ENCODE measurements around the gene ZNF821.
"Not testable (repeated sequence)": the region's sequence is repeated elsewhere in the genome, so short reads cannot be mapped to it uniquely, and the experiment has no call there.

ZNF821 gene

DNA sequence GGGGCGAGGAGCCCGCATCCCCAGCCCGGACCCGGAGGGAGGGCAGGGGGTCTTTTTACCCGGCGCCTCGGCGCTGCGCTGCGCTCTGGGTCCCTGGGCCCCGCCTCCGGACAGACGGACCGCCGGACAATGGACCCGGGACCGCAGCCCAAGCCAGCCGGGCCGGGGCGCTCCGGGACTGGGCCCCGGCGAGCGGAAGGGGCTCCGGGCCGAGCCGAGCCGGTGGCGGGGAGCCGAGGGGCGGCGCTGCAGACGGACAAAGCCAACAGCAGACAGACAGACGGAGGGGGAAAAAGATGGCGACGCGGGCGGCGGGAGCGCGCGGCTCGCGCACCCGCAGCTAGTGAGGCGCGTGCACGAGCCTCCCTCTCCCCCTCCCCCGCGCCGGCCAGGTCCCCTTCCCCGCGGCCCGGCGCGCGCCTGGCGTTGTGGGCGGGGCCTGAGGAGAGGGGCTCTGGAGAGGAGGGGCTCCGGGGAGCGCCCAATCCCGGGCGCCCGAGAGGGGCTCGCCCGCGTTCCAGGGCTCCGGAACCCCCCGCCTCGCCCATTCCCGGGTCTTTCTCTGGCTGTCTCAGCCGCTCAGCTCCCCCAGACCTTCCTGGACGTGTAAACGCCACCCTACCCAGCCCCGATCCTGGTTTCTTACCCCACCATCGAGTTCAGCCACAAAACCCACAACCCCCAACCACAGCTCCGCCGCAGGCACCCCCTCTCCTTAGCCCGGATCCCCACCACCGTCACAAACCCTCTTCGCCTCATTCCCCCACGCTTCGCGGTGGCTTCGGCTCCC, at the start of gene ZNF821:
Gene ZNF821, minus strand, starts transcription at position 334 of the 790 bp plus-strand sequence. CDS start 4,236 bp downstream, outside the sequence.
- DNase-seq (ENCODE audit: low read depth) = peak; percentile 33

GRCh38 chr16:71933017-71933416, 49.0 kb upstream of the ZNF821 start:
- DNase-seq (ENCODE audit: low read depth) = no peak

DNA sequence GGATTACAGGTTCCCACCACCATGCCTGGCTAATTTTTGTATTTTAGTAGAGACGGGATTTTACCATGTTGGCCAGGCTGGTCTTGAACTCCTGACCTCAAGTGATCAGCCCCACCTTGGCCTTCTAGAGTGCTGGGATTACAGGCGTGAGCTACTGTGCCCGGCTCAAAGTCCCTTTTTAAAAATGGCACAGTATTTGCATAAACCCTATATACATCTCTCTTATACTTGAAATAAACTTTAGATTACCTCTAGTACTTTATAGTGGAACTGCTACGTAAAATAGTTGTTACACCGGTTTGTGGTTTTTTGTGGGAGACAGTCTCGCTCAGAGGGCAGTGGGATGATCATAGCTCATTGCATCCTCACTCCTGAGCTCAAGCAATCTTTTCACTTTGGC, 47.6 kb upstream of the ZNF821 start:
- no peak for DNase-seq (ENCODE audit: low read depth)

GRCh38 chr16:71931001-71931400, 47.0 kb upstream of the ZNF821 start:
- no peak for DNase-seq (ENCODE audit: low read depth)

DNA sequence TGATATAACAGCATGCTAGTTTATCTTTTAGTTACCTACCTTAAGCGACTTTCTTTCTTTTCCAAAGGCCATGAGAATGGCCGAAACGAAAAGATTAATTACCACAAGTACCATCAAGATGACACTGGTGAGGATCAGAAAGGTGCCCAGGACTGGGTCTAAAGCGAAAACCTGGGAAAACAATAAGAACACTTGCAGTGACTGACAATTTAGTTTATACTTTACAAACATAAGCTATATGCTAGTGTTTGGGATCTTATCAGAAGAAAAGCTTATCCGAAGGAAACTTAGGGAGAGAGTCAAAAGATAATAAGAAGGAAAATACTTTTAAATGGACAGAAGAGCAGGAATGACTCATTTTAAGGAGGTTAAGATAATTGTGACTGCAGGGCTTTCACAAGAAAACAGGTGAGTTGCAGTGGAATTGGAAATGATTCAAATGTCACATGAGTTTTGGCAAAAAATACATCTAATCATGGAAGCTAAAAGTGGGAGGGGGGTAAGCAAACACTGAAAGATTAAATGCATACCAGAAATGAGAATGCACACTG, 46.1 kb upstream of the ZNF821 start:
- DNase-seq (ENCODE audit: low read depth) = no peak

GRCh38 chr16:71929048-71929447, 45.1 kb upstream of the ZNF821 start:
- DNase-seq (ENCODE audit: low read depth) = no peak

GRCh38 chr16:71927787-71928186, 43.8 kb upstream of the ZNF821 start:
- no peak for DNase-seq (ENCODE audit: low read depth)

GRCh38 chr16:71927383-71927782, 43.4 kb upstream of the ZNF821 start:
- no peak for DNase-seq (ENCODE audit: low read depth)

DNA sequence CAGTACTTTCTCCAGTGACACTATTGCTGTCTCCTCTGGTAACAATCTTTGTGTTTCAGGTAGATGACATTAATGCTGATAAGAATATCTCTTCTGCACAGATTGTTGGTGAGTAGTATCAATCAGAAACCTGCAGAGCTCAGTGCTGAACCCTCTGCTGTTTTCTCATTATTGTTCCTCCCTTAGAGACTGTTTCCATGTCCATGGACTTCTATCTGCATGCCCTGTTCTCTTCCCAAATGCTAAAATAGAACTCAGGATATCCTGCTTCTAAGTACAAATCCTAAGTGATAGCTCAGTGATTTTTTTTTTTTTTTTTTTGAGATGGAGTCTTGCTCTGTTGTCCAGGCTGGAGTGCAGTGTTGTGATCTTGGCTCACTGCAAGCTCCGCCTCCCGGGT, 40.7 kb upstream of the ZNF821 start:
- DNase-seq (ENCODE audit: low read depth) = no peak

GRCh38 chr16:71923941-71924690, 40.1 kb upstream of the ZNF821 start:
- no peak for DNase-seq (ENCODE audit: low read depth)

GRCh38 chr16:71920658-71921057, 36.7 kb upstream of the ZNF821 start:
- no peak for DNase-seq (ENCODE audit: low read depth)

DNA sequence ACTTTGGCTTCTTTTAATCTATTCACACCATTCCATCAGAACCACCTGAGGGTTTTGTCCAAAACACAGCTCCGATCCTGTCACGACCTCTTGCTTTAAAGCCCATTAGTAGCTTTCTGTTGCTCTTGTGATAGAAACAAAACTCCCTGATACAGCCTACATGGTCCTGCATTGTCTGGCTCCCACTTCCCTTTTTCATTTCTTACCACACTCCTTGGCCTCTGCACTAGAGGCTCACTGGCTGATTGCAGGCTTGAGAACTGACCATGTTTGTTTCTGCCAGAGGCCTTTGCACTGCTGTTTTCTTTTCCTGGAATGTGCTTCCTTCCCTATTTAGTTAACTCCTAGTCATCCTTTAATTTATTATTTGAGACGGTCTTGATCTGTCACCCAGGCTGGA, 35.1 kb upstream of the ZNF821 start:
- no peak for DNase-seq (ENCODE audit: low read depth)

GRCh38 chr16:71917900-71918299, 33.9 kb upstream of the ZNF821 start:
- DNase-seq (ENCODE audit: low read depth) = no peak

- DNase-seq (ENCODE audit: low read depth) = no peak
These were observed 32.5 kb upstream of the ZNF821 start for GRCh38 chr16:71916397-71916920.

GRCh38 chr16:71915350-71915749, 31.4 kb upstream of the ZNF821 start:
- DNase-seq (ENCODE audit: low read depth) = no peak

GRCh38 chr16:71914802-71915201, 30.8 kb upstream of the ZNF821 start:
- DNase-seq (ENCODE audit: low read depth) = no peak

DNA sequence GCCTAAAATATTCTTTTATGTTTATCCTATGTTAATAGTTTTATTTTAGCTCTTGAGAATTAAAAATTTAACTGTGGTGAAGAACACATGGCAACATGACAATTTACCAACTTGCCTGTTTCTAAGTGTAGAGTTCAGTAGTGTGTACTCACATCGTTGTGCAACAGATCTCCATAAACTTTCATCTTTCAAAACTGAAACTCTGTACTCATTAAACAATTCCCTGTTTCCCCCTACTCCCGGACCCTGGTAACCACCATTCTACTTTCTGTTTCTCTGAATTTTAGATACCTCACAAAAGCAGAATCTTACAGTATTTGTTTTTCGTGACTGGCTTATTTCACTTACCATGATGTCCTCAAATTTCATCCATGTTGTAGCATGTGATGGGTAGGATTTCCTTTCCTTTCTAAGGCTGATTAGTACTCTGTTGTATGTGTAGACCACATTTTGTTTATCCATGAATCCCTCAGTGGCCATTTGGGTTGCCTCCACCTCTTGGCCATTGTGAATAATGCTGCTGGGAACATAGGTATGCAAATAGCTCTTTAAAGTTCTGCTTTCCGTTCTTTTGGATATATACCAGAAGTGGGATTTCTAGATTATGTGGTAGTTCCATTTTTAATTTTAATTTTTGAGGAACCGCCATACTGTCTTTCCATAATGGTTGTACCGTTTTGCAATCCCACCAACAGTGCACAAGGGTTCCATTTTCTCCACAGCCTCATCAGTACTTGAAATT, 28.7 kb upstream of the ZNF821 start:
- DNase-seq (ENCODE audit: low read depth) = no peak

DNA sequence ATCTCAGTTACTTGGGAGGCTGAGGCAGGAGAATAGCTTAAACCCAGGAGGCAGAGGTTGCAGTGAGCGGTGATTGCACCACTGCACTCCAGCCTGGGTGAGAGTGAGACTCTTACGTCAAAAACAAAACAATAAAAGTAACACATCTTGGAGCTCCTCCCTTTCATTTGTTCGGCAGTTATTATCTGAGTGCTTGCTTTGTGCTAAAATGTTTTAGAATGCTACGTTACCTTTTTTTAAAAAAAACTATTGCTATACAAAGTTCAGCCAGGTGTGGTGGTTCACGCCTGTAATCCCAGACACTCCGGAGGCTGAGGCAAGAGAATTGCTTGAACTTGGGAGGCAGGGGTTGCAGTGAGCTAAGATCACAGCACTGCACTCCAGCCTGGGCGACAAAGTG, 27.1 kb upstream of the ZNF821 start:
- DNase-seq (ENCODE audit: low read depth) = no peak

DNA sequence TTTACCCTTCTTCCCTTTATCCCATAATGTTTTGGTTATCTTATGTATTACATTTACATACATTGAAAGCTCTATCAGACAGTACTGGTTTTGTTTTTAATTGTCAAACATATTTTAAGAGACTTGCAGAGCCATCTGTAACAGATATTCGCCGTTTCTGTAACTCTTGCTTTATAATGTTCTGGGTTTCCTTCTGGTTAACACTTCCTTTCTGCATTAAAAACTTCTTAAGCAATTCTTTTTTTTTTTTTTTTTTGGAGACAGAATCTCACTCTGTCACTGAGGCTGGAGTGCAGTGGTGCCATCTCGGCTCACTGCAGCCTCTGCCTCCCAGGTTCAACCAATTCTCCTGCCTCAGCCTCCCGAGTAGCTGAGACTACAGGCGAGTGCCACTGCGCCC, 21.8 kb upstream of the ZNF821 start:
- DNase-seq (ENCODE audit: low read depth) = not testable (repeated sequence)

DNA sequence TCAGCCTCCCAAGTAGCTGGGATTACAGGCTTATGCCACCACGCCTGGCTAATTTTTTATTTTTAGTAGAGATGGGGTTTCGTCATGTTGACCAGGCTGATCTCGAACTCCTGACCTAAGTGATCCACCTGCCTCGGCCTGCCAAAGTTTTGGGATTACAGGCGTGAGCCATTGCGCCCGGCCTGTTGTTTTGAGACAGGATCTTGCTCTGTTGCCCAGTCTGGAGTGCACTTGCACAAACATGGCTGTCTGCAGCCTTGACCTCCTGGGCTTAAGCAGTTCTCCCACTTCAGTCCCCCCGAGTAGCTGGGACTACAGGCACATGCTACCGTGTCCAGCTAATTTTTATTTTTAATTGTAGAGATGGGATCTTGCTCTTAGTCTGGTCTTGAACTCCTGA, 20.3 kb upstream of the ZNF821 start:
- DNase-seq (ENCODE audit: low read depth) = no peak

- DNase-seq (ENCODE audit: low read depth) = no peak
These were observed 19.6 kb upstream of the ZNF821 start for GRCh38 chr16:71903608-71904007.

- no peak for DNase-seq (ENCODE audit: low read depth)
These were observed 18.8 kb upstream of the ZNF821 start for GRCh38 chr16:71902656-71903365.

Measured in stimulated activated CD8-positive, alpha-beta memory T cell treated with anti-CD3 and anti-CD28 coated beads, Interleukin-15, amount 100 ng/mL, for 1 hour (primary cell).